Endothelial cell of umbilical vein (primary cell): ENCODE measurements around the gene CALCOCO2. TPM values are rescaled to one million over a fixed set of nuclear protein-coding genes. Genes with fewer than 3 reads are reported as not detected.

Source experiments
- BruUV-seq: library from RNA; stranded (reverse); fragments of 400-500 nt; replicated peaks from 2 replicates; lab custom pipeline; 2021; lab: Mats Ljungman, UMichigan
- CTCF ChIA-PET: fragments of 300-600, 350-600 bp; sonication (Branson Sonifier 250); formaldehyde crosslinking; loops from one replicate; lab custom pipeline; 2021; ENCODE audit warnings: antibody characterized with exemption, inconsistent platforms; lab: Charles Lee
- POLR2A ChIA-PET: fragments of 300-600, 350-600 bp; sonication (Branson Sonifier 250); formaldehyde crosslinking; loops from one replicate; lab custom pipeline; 2021; ENCODE audit warnings: antibody characterized with exemption, inconsistent platforms; lab: Charles Lee
- DNase-seq: peaks from one replicate; pipeline ENCODE4 v3.0.0-alpha.2; 2011; ENCODE audit warnings: low read depth, low spot score
- FAIRE-seq: peaks from 2 replicates; lab custom pipeline; 2011; peaks lifted over from hg19 to GRCh38; lab: Jason Lieb, UNC
- H2AFZ ChIP-seq: 2 replicates; pipeline ENCODE4 v1.6.0; 2012; ENCODE audit warnings: low read depth, low read length, control low read depth, inconsistent platforms
- H3K27ac ChIP-seq: 2 replicates; pipeline ENCODE4 v1.5.1; 2011; ENCODE audit warnings: low read depth, mild to moderate bottlenecking, control low read depth, low read length, moderate library complexity; ENCODE audit not compliant: insufficient read depth
- H3K27me3 ChIP-seq, 2 experiments: 2 replicates each; pipeline versions ENCODE4 v1.6.0 to v1.6.1; 2011; ENCODE audit warnings: low read length in 2 of 2, mixed read lengths in 1 of 2; ENCODE audit not compliant: control insufficient read depth in 2 of 2, insufficient read depth in 2 of 2
- H3K36me3 ChIP-seq, 2 experiments: 2 replicates in 1 of 2; 3 replicates in 1 of 2; pipeline ENCODE4 v1.5.1; 2011; ENCODE audit warnings: low read length in 2 of 2, mild to moderate bottlenecking in 1 of 2, moderate library complexity in 1 of 2; ENCODE audit not compliant: control insufficient read depth in 2 of 2, insufficient read depth in 2 of 2; ENCODE audit errors: extremely low read depth in 1 of 2
- H3K4me1 ChIP-seq: 3 replicates; pipeline ENCODE4 v1.5.1; 2011; ENCODE audit warnings: mild to moderate bottlenecking, low read length; ENCODE audit not compliant: control insufficient read depth, insufficient read depth; ENCODE audit errors: extremely low read depth
- H3K4me2 ChIP-seq: 2 replicates; pipeline ENCODE4 v1.6.1; 2011; ENCODE audit warnings: low read length, control low read depth, mixed read lengths; ENCODE audit not compliant: insufficient read depth
- H3K4me3 ChIP-seq, 3 experiments: fragments of 200-600 bp in 1 of 3; sonication (generic), shearing (Covaris generic) in 1 of 3; replicated peaks in 1 of 3; 2 replicates each; pipeline ENCODE4 v1.5.1; 2011 to 2016; ENCODE audit warnings: control low read depth in 3 of 3, low read length in 3 of 3, mild to moderate bottlenecking in 2 of 3, inconsistent platforms in 1 of 3, low read depth in 1 of 3, moderate library complexity in 1 of 3; ENCODE audit not compliant: insufficient read depth in 1 of 3
- H3K79me2 ChIP-seq: 2 replicates; pipeline ENCODE4 v1.6.0; 2012; ENCODE audit warnings: low read length, inconsistent platforms; ENCODE audit not compliant: control insufficient read depth, insufficient read depth
- H3K9ac ChIP-seq: replicated peaks from 2 replicates; pipeline ENCODE3; 2011; ENCODE audit warnings: low read length, control low read depth; ENCODE audit not compliant: insufficient read depth; ENCODE audit errors: extremely low read depth
- H3K9me1 ChIP-seq: replicated peaks from 3 replicates; pipeline ENCODE4 v1.6.0; 2011; ENCODE audit warnings: mild to moderate bottlenecking, low read length; ENCODE audit not compliant: control insufficient read depth, insufficient read depth; ENCODE audit errors: extremely low read depth
- H3K9me3 ChIP-seq: replicated peaks from 2 replicates; pipeline ENCODE4 v1.5.1; 2012; ENCODE audit warnings: low read length, inconsistent platforms; ENCODE audit not compliant: control insufficient read depth, insufficient read depth
- H4K20me1 ChIP-seq: replicated peaks from 2 replicates; pipeline ENCODE3; 2011; ENCODE audit warnings: mild to moderate bottlenecking, low read length; ENCODE audit not compliant: control insufficient read depth, insufficient read depth; ENCODE audit errors: extremely low read depth
- EZH2 ChIP-seq: IDR thresholded peaks from 2 replicates; pipeline ENCODE4 v1.6.1; 2012; ENCODE audit warnings: borderline replicate concordance, low read depth, mild to moderate bottlenecking, moderate library complexity, low read length, inconsistent platforms; ENCODE audit not compliant: severe bottlenecking
- FOS ChIP-seq: IDR thresholded peaks from 2 replicates; pipeline ENCODE4 v1.6.1; 2011; ENCODE audit warnings: mild to moderate bottlenecking, low read length, moderate library complexity, borderline replicate concordance; ENCODE audit not compliant: insufficient read depth
- GATA2 ChIP-seq: IDR thresholded peaks from 2 replicates; pipeline ENCODE4 v1.7.0; 2011; ENCODE audit warnings: low read depth, mild to moderate bottlenecking, moderate library complexity, mixed read lengths, low read length; ENCODE audit not compliant: insufficient read length, insufficient read depth
- JUN ChIP-seq: IDR thresholded peaks from 2 replicates; pipeline ENCODE4 v1.6.1; 2011; ENCODE audit warnings: borderline replicate concordance, low read depth; ENCODE audit not compliant: insufficient read length, insufficient read depth
- MYC ChIP-seq: IDR thresholded peaks from one replicate; pipeline ENCODE4 v1.6.1; 2011; ENCODE audit warnings: mild to moderate bottlenecking, low read depth, low read length
- POLR2A ChIP-seq: IDR thresholded peaks from 2 replicates; pipeline ENCODE4 v1.6.1; 2012; ENCODE audit warnings: low read depth, mild to moderate bottlenecking, control low read depth, low read length
- POLR2AphosphoS5 ChIP-seq: IDR thresholded peaks from 2 replicates; pipeline ENCODE4 v1.6.1; 2012; ENCODE audit warnings: low read depth, mild to moderate bottlenecking, control low read depth, low read length, moderate library complexity; ENCODE audit not compliant: insufficient read depth
- dilution Hi-C: fragments of 300-500 bp; cut with MboI; formaldehyde crosslinking; loops from one replicate; pipeline ENCODE4 v1.15.0; 2019; ENCODE audit warnings: low sequenced_read_pairs; ENCODE audit not compliant: extremely low pct_ligation_motif_present
- intact Hi-C: fragments of 100-400 bp; cut with micrococcal nuclease; formaldehyde crosslinking; loops from one replicate; pipeline ENCODE4 v1.10.0; 2022
- polyA plus RNA-seq, 4 experiments: library from polyadenylated mRNA; depleted of rRNA in 3 of 4; stranded (reverse) in 3 of 4; unstranded in 1 of 4; fragments of >200 nt; gene quantifications; 2 replicates each; pipeline versions ENCODE4 v1.2.1 to v1.2.3, GENCODE V29; 2011 to 2012; ENCODE audit warnings: missing spikeins in 1 of 4
- total RNA-seq: library from RNA; stranded (reverse); gene quantifications from 2 replicates; pipeline ENCODE4 v1.2.3, GENCODE V29; 2021
- TF ChIP-seq, protein P1 (sequence below): IDR thresholded peaks from 2 replicates; pipeline ENCODE4 v1.6.1; 2011; ENCODE audit not compliant: insufficient read depth, insufficient read length
- TF ChIP-seq, protein P2 (sequence below), 2 donors: IDR thresholded peaks; 1 replicate in 1 of 2; 2 replicates in 1 of 2; pipeline ENCODE4 v1.5.1; 2011; ENCODE audit warnings: low read length in 2 of 2, mild to moderate bottlenecking in 2 of 2, moderate library complexity in 2 of 2, control low read depth in 1 of 2, inconsistent platforms in 1 of 2, low read depth in 1 of 2; ENCODE audit not compliant: insufficient read depth in 1 of 2; ENCODE audit errors: extremely low read depth in 1 of 2

CALCOCO2 gene
- total and polyA plus RNA-seq, 2 donors (not counting 3 experiments of a cell fraction or from before 2014, with no cell fraction given), result 20.6 to 64.9 TPM

GRCh38 chr17:48910370-48910769, 79.5 kb downstream of the CALCOCO2 start:
- H3K36me3 ChIP-seq, result peaks cover 9 to 20% of the 10 kb centered on the region in 2 experiments
- BruUV-seq, result no TSS peak
- DNase-seq (no peak), FAIRE-seq (no peak)
- dilution Hi-C loops (no loop called here), intact Hi-C loops (no loop called here)
- peaks cover 27% of the 10 kb centered on the region for H3K4me1 ChIP-seq
- peaks cover 12% of the 10 kb centered on the region for H4K20me1 ChIP-seq
- H3K27me3 ChIP-seq, result no peaks in the 10 kb centered on the region
- no peak overlapping the region for H3K27ac ChIP-seq
- ChIA-PET POLR2A (no interaction called here), CTCF (interaction anchor here (1.4 kb wide), 1 partner anchor 9 kb away, joined by 3 read pairs; no protein-coding TSS in a partner anchor)
- H3K4me3 ChIP-seq, result peak overlapping the region in 1 of 3 experiments; percentile 84
- H3K9me1 ChIP-seq, result no peaks in the 10 kb centered on the region
- H3K9ac ChIP-seq, result no peak overlapping the region
- peaks cover 66% of the 10 kb centered on the region for H3K79me2 ChIP-seq
- no peaks in the 10 kb centered on the region for H3K9me3 ChIP-seq
- TF ChIP-seq GATA2, result no peak
- TF ChIP-seq MYC, result no peak
- no peak for TF ChIP-seq FOS
- no peak for TF ChIP-seq POLR2A
- TF ChIP-seq, protein P1, sequence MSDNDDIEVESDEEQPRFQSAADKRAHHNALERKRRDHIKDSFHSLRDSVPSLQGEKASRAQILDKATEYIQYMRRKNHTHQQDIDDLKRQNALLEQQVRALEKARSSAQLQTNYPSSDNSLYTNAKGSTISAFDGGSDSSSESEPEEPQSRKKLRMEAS, result no peak
- TF ChIP-seq, protein P2, sequence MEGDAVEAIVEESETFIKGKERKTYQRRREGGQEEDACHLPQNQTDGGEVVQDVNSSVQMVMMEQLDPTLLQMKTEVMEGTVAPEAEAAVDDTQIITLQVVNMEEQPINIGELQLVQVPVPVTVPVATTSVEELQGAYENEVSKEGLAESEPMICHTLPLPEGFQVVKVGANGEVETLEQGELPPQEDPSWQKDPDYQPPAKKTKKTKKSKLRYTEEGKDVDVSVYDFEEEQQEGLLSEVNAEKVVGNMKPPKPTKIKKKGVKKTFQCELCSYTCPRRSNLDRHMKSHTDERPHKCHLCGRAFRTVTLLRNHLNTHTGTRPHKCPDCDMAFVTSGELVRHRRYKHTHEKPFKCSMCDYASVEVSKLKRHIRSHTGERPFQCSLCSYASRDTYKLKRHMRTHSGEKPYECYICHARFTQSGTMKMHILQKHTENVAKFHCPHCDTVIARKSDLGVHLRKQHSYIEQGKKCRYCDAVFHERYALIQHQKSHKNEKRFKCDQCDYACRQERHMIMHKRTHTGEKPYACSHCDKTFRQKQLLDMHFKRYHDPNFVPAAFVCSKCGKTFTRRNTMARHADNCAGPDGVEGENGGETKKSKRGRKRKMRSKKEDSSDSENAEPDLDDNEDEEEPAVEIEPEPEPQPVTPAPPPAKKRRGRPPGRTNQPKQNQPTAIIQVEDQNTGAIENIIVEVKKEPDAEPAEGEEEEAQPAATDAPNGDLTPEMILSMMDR (IDR thresholded peaks at IDR 0.05; ENCODE audit: extremely low read depth in 1 of 2, insufficient read depth in 1 of 2, low read depth in 1 of 2, low read length in 2 of 2), result no peak
- no peak for TF ChIP-seq JUN
- no peak for TF ChIP-seq EZH2
- no peak for TF ChIP-seq POLR2AphosphoS5
- H2AFZ ChIP-seq, result no peak overlapping the region
- H3K4me2 ChIP-seq, result peak overlapping the region; percentile 80
